ENCODE results near the gene KDM4B. TPM values are rescaled to one million over a fixed set of nuclear protein-coding genes. Genes with fewer than 3 reads are reported as not detected.

KDM4B gene
- total and polyA plus RNA-seq, 10 of the 15 experiments (the other 5 are each of a cell fraction or from before 2014, with no cell fraction given): 0.47 to 49.6 (median 16.2) TPM

DNA sequence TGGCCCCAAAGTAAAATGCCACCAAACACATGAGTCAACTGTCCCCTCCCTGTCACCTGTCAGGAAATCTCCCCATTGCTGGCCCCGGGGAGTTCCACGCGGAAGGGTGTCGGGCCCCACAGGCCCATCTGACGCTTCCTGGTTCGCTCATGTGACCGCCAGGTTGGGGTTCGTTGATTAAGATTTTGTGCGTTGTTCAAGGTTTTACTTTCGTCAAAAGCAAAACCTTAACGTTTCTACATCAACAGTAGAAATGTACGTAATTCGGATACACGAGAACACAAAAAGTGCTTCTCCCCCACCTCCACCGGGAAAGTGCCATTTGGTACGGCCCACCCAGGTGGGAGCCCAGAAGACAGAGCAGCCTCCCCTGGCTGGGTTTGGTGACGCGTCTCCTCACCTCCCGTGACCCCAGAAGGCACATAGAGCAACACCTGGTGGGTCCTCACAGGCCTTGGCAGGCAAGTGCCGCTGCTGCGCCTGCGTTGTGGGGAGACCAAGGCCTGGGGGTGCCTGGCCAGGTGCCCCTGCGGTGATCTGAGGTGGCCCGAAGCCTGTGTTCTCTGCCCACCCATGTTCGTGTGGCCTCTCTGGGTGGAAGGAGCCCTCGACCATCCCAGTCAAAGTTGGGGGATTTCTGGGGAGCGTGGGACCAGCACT lies 161.6 kb downstream of the KDM4B start:
- under 1% methylated on average over 27 of the region's 27 CpGs for WGBS (ENCODE audit: insufficient coverage, insufficient replicate concordance, low lambda C conversion rate, missing lambda C conversion rate)
- ChIA-PET POLR2A (interaction anchor here (0.5 to 1.6 kb wide), 2 partner anchors 162 to 1336 kb away, joined by 4 to 6 read pairs; partner anchors contain the start of gene KDM4B), SMC1A (ENCODE audit: uncharacterized antibody, unreplicated experiment) (no interaction called here), RAD21 (ENCODE audit: unreplicated experiment) (interaction anchor here (1.5 kb wide), 3 partner anchors 85 to 192 kb away, joined by 4 to 5 read pairs (median 5); partner anchors contain the start of gene KDM4B), CTCF (interaction anchor here (0.7 to 1.2 kb wide), 6 partner anchors 12 to 556 kb away, joined by 3 read pairs; no protein-coding TSS in a partner anchor)
- no peaks in the 10 kb centered on the region for H3K27me3 ChIP-seq (replicated peaks in 1 of 2; ENCODE audit: control insufficient read depth in 2 of 2, insufficient read depth in 2 of 2, low read length in 1 of 2)
- no peaks in the 10 kb centered on the region for H4K20me1 ChIP-seq (ENCODE audit: control insufficient read depth, insufficient read depth)
- in situ Hi-C loops (cut with MboI) (no loop called here), intact Hi-C loops (cut with micrococcal nuclease; ENCODE audit: unreplicated experiment) (no loop called here)
- peak overlapping the region; percentile 96 for H3K9ac ChIP-seq (ENCODE audit: control insufficient read depth, insufficient read depth, low read length)
- BruUV-seq (replicated peaks): no TSS peak
- peak overlapping the region; percentile 72; the same call in 1 of the 2 replicates for H3K4me3 ChIP-seq
- H3K36me3 ChIP-seq (ENCODE audit: control insufficient read depth in 2 of 2, insufficient read depth in 2 of 2, low read length in 1 of 2): peaks cover 7 to 10% of the 10 kb centered on the region in 2 experiments
- H3K79me2 ChIP-seq (ENCODE audit: control insufficient read depth, insufficient read depth, low read length): peaks cover 31% of the 10 kb centered on the region
- DNase-seq (ENCODE audit: low read depth, low spot score) (peak; percentile 73), ATAC-seq (peak; percentile 69), FAIRE-seq (no peak)
- peaks cover 60% of the 10 kb centered on the region for H3K4me1 ChIP-seq (ENCODE audit: control insufficient read depth, insufficient read depth, low read length)
- H3K27ac ChIP-seq (ENCODE audit: control insufficient read depth, insufficient read depth): peak overlapping the region; percentile 100
- H3K4me2 ChIP-seq (ENCODE audit: control insufficient read depth, insufficient read depth): peak overlapping the region; percentile 79
- H2AFZ ChIP-seq (ENCODE audit: control insufficient read depth, low read depth, low read length): peak overlapping the region; percentile 65
- H3K9me3 ChIP-seq (replicated peaks; ENCODE audit: control insufficient read depth, insufficient read depth, low read length): no peaks in the 10 kb centered on the region
- peak; percentile 19; the same call in 1 of the 2 replicates for TF ChIP-seq HCFC1 (IDR thresholded peaks at IDR 0.05; ENCODE audit: low read length)
- TF ChIP-seq TCF7 (IDR thresholded peaks at IDR 0.05; ENCODE audit: borderline replicate concordance): no peak
- no peak for TF ChIP-seq PML (IDR thresholded peaks at IDR 0.05; ENCODE audit: low read length)
- TF ChIP-seq SUPT20H (IDR thresholded peaks at IDR 0.05; ENCODE audit: borderline replicate concordance, control insufficient read depth, low read depth, low read length): no peak
- TF ChIP-seq USF1 (IDR thresholded peaks at IDR 0.05; ENCODE audit: borderline replicate concordance, extremely low read length, insufficient read depth, low read depth, low read length): peak; percentile 78
- no peak for TF ChIP-seq NFYA (IDR thresholded peaks at IDR 0.05; ENCODE audit: borderline replicate concordance, low read depth, low read length)
- TF ChIP-seq POLR2AphosphoS5 (IDR thresholded peaks at IDR 0.05; ENCODE audit: low read length): 0 out of 2 replicates have a peak, but pooled peaks have one; percentile 43
- peak; percentile 73; the same call in 1 of the 2 replicates for TF ChIP-seq MAX (IDR thresholded peaks at IDR 0.05; ENCODE audit: low read depth, low read length)
- TF ChIP-seq IKZF1 (conservative IDR thresholded peaks at IDR 0.05): no peak
- no peak for TF ChIP-seq BCL11A (IDR thresholded peaks at IDR 0.05; ENCODE audit: low read depth, low read length)
- TF ChIP-seq CUX1 (IDR thresholded peaks at IDR 0.05; ENCODE audit: insufficient replicate concordance, low read depth, low read length): no peak
- TF ChIP-seq IRF3 (IDR thresholded peaks at IDR 0.05): 0 out of 2 replicates have a peak, but pooled peaks have one; percentile 15
- no peak for TF ChIP-seq MEF2A (IDR thresholded peaks at IDR 0.05; ENCODE audit: insufficient read depth, low read depth, low read length)
- peak in 1 of 2 experiments; percentile 17; a peak in 1 of 3 replicates for TF ChIP-seq EGR1 (IDR thresholded peaks at IDR 0.05; ENCODE audit: borderline replicate concordance in 1 of 2, low read depth in 2 of 2, low read length in 2 of 2)
- TF ChIP-seq MYB (IDR thresholded peaks at IDR 0.05; ENCODE audit: borderline replicate concordance, low read depth, low read length): peak; percentile 67; the same call in 1 of the 2 replicates

Measured in GM12878 (cell line).